HTR-8/SVneo (cell line): ENCODE results near the gene RFT1.
"Not testable (repeated sequence)": the region's sequence is repeated elsewhere in the genome, so short reads cannot be mapped to it uniquely, and the experiment has no call there.

Experiments
- DNase-seq: peaks from one replicate; pipeline ENCODE4 v3.0.0; 2011; ENCODE audit warnings: low spot score, mixed read lengths; ENCODE audit not compliant: insufficient read length
- FAIRE-seq: peaks from 2 replicates; lab custom pipeline; 2011; peaks lifted over from hg19 to GRCh38; lab: Jason Lieb, UNC

The RFT1 gene

DNA sequence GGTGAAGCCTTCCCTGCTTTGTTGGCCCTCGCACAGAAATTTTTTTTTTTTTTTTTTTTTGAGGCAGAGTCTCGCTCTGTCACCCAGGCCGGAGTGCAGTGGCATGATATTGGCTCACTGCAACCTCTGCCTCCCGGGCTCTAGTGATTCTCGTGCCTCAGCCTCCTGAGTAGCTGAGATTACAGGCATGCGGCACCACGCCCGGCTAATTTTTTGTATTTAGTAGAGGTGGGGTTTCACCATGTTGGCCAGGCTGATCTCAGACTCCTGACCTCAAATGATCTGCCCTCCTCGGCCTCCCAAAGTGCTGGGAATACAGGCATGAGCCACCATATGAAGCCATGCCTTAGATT lies 20.8 kb upstream of the RFT1 start:
- FAIRE-seq, DNase-seq: not testable (repeated sequence)

DNA sequence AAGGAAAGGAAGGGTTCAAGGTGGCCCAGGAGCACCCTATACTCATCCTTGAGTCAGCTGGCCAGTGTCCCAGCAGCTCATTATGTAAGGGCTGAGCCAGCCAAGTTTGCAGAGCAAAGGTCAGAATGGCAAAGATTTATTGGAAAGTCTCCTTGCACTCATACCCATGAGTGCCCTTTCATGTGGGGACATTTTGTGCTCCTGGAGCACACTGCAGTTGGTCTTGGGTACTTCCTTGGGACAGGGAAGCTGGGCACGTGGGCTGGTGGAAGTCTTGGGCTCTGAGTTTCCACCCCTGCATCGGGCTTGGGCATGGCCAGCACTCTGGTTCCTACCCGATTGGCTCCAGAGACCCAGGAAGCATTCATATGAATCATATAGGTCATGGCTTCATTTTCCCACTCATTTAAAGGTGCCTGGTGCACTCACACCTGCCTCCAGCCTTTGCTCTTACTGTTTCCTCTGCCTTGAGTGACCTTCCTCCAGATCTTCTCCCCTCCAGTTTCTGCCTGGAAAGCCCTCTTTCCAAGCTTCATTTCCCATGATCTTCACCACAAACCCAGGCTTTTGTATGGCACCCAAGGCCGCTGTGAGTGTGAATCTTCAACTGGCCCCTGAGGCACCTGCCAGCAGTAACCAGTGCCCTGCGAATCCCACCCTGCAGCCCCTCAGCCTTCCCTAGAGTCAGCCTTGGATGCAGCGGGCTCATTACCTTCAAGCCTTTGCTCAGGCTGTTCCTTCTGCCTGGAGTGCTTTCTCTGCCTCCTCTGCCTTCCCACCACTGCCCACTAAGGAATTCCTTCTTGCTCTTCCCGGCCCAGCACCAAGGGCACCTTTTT lies 20.2 kb upstream of the RFT1 start:
- FAIRE-seq: no peak
- no peak for DNase-seq

DNA sequence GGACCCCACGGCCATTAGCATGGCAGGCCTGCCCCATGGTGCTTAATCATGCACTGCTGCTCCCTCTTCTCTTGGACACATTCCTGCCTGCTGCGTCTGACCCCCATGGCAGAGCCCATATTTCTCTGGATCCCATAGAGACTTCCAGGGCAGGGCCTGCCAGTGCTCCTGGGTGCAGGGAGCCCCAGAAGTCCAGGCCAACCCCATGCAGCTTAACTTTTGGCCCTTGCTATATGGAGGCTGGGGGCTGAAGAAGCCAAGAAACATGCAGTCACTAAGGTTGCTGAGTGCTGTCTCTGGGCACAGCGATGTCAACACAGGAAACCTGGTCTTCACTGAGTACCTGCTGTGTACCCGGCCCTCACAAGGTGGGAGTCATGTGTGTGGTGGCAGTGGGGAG lies 19.5 kb upstream of the RFT1 start:
- no peak for FAIRE-seq
- no peak for DNase-seq

DNA sequence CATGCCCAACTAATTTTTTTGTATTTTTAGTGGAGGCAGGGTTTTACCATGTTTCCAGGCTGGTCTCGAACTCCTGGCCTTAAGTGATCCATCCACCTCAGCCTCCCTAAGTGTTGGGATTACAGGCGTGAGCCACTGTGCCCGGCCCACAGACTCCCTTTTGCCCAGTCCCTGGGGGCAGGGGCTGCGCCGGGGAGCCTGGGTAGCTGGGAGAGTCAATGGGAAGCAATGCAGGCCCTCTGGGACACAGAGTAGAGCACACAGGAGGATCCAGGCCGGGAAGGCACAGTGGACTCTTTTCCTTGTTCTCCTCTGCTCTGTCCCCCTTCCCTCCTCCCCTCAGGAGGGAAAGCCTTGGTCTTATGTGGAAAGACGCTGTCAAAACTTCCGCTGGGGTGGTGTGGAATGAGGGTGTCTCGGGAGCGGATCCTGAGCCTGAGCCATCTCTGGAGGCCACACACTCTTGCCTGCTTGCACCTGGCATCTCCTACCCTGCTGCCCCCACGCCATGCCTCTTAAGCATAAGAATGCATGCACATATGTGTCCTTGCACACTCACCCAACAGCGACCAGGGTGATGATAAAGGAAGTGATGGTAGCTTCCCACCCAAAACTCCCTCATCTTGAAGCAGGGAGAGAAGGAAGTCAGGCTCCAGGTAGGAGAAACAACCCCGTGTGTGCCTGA lies 18.9 kb upstream of the RFT1 start:
- FAIRE-seq: no peak
- no peak for DNase-seq

DNA sequence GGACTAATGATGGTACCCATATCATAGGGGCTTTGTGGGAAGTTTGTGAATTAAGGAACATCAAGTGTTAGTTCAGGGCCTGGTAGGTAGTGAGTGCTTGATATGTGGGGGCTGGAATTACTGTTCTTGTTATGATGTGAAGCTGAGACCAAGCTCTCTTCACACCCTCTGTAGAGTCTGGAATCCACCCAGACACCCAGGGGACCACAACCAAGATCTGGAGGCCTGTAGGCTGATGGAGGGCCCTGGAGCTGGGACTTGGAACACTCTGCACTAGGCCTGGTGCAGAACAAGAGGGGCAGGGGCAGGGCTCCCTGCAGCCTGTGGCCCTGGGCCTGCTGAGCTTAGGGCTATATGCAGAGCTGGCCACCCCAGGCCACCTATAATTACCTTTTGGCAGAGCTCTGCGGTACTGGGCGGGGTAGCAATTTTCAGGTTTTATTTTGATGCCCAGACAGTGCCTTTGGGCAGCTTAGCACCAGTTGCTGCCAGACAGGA lies 17.7 kb upstream of the RFT1 start:
- DNase-seq (no peak), FAIRE-seq (no peak)

DNA sequence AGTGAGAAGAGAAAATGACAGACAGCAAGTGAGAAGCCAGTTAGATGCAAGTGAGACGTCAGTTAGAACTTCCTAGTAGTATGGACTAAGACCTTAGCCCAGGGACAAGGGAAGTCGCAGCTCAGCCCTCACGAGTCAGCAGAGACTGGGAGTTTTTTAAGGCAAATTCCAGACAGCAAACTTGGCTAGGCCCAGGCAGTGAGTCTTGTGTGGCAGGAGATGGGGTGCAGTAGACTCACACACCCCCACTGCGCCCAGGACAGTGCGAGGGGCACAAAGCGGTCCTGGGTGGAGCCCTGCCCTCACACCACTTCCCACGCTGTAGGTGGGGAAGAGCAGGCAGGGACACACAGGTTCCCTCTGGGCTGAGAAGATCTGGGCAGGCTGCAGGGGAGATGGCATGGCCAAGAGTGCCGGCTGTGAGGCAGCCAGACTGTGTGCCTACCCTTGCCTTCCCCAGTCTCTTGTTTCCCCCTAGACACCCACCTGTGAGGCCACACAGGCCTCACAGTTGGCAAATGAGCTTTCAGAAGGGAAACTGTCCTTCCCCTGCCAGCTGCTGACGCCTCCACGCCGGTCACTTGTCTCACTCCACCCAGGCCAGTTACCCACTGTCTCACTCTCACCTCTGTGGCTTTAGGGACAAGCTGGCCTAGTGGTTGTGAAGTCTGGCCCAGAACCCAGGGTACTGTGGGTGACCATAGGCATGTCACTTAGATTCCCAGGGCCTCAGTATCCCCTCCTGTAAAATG lies 17.1 kb upstream of the RFT1 start:
- DNase-seq: no peak
- FAIRE-seq: no peak

DNA sequence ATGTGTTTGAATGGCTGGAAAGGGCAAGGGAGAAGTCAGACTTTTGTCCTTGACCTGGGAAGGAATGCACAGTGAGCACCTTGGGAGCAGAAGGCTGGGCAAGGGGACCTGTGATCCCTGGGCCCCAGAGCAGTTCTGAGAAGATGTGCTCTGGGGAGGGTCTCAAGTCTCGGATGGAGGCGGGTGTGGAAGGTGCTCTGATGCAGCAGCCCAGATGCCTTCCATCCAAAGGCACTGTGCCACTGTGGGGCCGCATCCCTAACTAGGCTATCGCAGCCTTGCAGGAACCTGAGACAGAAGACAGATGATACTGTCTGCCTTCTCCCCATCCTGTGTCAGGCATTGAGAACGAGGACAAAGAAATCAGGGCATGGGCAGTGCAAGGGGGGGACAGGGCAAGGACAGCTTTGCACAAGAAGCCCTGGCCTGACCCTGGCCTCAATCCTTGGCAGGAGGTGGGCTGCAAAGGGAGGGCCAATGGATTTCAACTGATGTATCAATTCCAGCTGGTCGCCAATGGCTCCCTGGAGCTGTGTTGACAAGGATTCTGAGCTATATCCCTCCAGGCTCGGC lies 16.2 kb upstream of the RFT1 start:
- no peak for DNase-seq
- FAIRE-seq: no peak

DNA sequence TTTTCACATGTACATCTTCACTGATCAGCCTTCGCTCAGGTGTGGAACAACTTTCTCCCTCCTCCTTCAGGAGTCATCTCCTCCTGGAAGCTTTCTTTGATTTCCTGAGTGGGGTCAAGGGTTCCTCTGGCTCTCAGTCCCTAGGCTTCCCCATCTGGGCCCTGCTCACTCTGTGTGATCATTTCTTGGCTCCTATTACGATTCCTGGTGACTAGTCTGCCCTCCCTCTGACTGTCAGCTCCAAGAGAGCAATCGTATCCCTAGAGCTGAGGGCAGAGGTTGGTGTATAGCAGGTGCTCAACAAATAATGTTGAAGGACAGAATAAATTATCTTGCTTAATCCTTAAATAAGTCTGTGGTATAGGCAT lies 15.5 kb upstream of the RFT1 start:
- DNase-seq (no peak), FAIRE-seq (no peak)

DNA sequence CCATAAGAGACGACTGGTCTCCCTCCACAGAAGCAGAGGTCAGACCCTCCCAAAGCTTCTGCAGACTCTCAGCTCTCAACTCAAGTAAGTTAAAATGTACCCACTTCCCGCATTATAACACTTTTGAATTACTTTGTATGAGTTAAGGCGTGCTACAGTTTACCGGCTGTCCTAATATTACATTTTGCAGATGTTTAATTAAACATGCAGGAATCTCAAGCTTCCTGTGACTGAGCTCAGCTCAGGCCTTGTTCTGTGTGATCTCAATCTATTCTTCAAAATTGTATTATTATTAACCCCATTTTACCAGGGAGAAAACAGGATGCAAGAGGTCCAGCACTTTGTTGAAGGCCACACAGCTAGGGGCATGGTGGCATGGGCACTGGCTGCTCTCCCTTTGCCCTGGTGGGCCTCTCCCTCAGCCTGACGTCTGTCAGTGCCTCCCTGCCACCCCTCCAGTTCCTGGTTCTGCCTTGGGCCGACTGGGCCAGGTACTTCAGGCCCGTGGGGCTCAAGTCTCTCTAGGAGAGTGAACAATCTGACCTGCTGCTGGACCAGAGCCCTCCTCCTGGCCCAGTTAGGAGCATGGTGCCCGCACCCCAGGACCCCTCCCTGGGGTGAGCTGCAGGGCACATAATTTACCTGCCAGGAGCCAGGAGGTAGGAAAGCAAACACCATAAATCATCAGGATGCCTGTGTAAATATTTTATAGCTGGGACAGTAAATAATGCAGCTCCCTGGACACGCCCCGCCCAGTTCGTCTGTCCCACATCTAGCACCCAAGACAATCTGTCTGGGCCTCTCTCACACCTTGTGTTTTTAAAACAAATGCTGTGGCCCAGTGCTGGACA lies 14.9 kb upstream of the RFT1 start:
- FAIRE-seq: no peak
- DNase-seq: no peak

DNA sequence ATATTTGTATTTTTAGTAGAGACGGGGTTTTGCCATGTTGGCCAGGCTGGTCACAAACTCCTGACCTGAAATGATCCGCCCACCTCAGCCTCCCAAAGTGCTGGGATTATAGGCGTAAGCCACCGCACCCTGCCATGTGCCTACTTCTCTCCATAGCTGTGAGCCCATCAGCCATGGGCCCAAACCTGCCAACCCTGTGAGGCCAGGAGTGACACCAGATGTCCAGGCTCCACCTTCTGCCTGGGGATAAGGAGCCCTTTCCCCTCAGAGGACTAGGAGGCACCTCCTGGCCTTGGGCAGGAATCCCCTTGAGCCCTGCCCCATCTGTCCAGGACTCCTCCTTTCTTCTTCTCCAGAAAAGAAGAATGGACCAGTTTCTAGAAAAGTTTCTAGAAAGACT lies 14.2 kb upstream of the RFT1 start:
- DNase-seq: no peak
- FAIRE-seq: no peak

DNA sequence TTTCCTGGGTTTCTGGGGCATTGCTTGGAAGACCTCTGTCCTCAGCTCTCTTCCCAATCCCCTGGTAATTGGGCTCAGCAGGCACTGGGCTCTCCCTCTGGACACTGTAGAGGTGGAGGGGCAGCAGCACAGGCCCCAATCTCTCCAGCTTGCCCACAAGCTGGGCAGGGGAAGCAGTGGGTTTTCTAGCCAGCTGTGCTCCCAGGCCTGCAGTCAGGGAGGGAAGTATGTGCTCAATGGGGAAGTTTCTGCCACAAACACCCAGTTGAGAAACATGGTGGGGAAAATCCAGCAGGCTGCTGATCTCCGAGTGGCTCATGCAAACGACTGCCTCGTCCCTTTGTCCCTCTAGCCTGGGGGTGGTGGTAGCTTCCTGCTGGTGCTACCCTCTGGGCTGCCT lies 12.8 kb upstream of the RFT1 start:
- FAIRE-seq (no peak), DNase-seq (no peak)

DNA sequence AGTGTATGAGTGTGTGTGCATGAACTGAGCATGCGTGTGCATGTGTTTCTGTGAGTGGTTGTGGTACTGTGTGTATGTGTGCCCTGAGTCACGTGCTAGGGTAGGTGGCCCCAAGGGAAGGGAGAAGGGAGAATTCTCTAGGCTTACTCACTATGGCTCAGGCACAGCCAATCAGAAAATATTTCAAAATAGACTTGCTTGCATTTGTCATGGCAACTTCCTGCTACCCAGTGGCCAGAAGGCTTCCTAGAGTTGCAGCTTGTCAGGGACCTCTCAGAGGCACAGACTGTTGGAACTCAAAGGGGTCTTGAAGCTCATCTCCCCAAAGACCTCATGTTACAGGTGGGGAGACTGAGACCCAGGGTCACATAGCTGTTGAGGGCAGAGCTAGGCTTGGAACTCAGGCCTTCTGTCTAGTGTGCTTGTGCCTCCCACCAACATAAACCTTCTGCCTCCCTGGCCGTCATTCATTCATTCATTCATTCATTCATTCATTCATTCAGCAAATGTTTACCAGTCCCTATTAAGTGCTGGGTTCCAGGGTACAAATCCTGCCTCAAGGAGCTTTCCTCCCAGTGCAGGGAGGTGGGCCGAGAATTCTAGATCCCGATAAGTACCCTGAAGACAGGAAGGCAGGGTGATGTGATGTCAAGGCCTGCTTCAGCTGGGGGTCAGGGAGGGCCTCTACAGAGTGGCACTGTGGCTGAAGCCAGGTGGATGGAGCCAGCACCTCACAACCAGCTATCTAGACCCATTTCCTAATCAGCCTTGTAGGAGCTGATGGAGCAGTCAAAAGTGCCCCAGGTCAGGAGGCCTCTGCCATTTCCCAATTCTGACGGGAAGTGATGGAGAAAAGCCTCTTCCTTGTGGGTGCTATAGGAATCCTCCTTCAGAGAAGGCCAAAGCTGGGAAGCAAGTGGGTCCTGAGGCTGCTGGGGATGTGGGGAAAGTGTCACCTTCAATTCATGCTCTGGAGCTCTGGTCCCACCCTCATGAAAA lies 10.9 kb upstream of the RFT1 start:
- no peak for FAIRE-seq
- no peak for DNase-seq

DNA sequence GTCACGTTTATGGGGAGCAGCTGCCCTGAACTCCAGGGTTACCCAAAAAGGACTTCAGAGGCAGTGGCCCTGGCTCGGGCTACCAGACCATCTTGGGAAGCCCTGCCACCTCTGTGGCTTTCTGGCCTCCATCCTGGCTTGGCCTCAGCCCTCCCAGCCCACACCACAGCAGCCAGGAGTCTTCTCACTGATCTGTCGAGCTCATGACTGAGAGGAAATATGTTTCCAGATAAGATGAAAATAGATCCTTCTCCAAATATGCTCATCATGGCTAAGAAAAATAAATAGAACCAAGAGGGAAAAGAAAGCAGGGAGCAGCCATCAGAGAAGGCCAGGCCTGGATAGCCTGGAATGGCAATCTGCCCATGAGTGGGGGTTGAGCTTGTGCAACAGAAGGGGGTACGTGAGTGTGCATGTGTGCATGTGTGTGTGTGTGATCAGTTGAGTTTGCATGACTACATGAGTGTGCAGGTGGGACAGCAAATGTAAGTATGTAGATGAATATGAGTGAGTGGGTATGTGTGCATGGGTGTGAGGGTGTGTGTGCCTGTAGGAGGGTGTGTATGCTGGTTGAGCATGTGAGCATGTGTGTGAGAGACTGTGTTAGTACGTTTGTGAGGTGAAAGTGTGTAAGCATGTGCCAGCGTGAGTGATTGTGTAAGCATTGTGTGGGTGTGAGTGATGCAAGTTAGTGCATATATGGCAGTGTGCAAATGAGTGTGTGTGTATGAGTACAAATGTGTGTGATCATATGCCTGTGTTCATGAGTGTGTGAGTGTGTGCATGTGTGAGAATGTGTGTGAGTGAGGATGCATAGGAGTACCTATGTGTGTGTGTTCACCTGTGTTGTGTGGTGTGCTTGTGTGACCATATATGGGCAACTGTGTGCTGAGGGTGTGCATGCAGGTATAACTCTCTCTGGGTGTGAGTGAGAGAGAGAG lies 9.9 kb upstream of the RFT1 start:
- FAIRE-seq: peak; percentile 80
- DNase-seq: no peak

DNA sequence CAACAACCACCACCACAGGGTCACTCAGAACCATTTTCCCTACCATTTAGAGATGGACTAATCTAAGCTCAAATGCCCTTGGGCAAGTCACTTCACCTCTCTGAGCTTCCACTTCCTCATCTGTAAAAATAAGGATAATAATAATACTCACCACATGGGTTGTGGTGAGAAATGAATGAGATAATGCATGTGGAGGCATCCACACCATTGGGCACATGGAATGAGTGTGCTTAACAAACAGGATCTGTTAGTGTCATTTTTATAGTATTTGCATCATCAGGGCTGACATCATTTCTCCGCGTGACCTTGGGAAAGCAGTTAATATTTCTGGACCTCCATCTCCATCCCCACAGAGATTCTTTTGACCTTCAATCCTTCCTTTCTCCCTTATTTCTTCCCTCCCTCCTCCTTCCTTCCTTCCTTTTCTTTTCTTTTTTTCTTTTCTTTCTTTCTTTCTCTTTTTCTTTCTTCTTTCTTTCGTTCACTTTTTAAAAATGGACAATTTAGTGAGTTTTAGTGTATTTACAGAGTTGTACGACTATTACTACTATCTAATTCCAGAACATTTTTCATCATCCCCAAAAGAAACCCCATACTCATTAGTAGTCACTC lies 7.7 kb upstream of the RFT1 start:
- DNase-seq (no peak), FAIRE-seq (no peak)

DNA sequence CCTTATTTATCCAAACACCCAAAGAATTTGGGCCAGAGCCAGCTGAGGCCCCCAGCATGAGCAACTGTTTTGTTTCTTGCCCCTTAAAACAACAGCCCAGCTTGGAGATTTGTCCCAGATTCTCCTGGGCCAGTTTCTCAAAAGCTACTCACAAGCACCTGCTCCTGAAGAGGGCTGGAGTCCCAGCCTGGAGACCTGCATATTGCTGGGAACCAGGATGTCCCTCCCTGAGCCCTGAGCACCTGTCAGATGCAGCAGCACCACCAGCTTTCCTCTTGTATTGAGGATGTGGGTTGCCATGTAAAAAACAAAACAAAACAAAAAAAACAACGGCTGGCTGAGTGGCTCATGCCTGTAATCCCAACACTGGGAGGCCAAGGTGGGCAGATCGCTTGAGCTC lies 7.0 kb upstream of the RFT1 start:
- FAIRE-seq (no peak), DNase-seq (no peak)

DNA sequence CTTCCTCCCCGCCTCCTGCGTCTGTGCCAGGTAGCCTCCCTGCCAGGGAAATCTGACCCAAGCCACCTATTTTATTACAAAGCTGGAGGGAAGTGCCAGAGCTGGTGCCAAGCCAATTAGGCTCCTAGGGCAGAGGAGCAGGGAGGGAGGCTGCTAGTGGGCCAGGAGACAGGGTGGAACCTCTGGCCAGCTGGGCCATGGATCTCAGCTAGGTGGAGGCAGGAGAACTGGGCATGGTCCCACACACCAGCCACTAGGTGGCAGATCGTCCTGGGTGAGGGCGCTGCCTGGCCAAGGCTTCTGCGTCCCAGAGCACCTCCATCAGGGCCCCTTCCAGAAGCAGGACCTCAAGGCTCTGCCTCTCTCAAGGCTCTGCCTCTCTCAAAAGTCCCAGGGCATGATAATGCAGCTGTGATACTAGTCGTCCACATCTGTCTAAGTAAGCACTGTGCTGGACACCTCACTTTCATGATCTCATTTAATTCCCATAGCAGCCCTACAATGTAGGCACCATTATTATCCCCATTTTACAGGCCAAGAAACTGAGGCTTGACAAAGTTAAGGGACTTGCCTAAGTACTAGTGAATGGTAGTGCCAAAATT lies 4.5 kb upstream of the RFT1 start:
- DNase-seq (peak; percentile 80), FAIRE-seq (no peak)

DNA sequence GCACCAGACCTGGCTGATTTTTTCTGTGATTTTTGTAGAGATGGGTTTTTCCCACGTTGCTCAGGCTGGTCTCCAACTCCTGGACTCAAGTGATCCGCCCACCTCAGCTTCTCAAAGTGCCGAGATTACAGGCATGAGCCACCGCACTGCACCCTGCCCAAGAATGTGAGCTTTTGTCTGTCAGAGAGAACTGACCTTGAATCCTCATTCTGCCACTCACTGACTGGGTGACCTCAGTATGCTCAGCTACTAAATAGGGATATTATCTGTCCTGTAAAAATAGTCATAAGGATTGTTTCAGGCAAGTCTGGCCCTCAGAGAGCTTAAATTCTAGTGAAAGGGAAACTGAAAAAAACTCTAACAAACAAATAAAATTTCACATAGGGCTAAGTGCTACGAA lies 2.1 kb upstream of the RFT1 start:
- no peak for FAIRE-seq
- DNase-seq: no peak
